ENCODE data around the gene MAP1B.

Gene MAP1B

DNA sequence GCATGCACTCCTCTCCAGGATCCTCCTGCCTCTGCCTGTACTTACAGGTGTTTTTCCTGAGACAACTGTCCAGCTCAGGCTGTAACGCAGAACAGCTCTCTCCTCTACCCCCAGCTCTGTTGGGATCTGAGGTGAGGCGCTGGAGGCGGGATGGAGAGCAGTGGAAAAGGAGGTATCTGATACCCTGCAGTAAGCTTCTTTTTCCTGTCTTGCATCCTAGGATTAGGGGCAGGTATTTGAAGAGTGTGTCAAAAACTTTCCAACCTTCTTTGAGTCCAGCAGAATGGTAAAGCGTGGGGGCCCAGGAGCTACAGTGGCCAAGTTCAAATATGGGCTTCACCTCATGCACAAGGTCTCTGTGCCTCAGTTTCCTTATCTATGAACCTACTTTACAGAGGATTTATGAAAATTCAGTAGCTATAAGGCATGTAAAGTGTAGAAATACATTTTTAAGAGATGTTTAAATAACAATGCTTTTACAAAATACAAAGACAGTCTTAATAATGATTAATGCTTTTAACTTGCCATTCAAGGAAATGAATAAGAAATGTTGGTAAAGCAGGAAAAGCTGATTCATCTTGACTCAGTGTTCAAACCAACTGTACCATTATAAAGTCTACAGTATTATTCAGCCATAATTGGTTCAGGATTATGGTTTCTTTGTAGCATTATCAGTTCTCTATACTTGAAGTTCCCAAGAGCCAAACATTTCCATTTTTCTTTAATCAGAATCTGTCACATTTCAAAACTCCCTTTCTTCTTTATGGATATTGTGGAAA lies 26.1 kb downstream of the MAP1B start:
- Histone ChIP-seq H3K9ac (no peak overlapping the region), H3K79me2 (ENCODE audit: insufficient read depth, low read depth) (no peaks in the 10 kb centered on the region), H3K4me1 (ENCODE audit: low read depth, poor library complexity, severe bottlenecking) (peaks cover under 1% of the 10 kb centered on the region), H3K27ac (no peak overlapping the region), H3K4me3 (IDR thresholded peaks at IDR 0.05; ENCODE audit: insufficient read depth, low read depth, low read length) (no peak overlapping the region), H2AFZ (ENCODE audit: low read depth) (no peak overlapping the region), H3K27me3 (ENCODE audit: insufficient read depth, low read depth) (no peaks in the 10 kb centered on the region), H3K36me3 (ENCODE audit: insufficient read depth) (no peaks in the 10 kb centered on the region), H4K20me1 (ENCODE audit: insufficient read depth) (no peaks in the 10 kb centered on the region), H3K4me2 (no peak overlapping the region)
- TF ChIP-seq, protein P1, sequence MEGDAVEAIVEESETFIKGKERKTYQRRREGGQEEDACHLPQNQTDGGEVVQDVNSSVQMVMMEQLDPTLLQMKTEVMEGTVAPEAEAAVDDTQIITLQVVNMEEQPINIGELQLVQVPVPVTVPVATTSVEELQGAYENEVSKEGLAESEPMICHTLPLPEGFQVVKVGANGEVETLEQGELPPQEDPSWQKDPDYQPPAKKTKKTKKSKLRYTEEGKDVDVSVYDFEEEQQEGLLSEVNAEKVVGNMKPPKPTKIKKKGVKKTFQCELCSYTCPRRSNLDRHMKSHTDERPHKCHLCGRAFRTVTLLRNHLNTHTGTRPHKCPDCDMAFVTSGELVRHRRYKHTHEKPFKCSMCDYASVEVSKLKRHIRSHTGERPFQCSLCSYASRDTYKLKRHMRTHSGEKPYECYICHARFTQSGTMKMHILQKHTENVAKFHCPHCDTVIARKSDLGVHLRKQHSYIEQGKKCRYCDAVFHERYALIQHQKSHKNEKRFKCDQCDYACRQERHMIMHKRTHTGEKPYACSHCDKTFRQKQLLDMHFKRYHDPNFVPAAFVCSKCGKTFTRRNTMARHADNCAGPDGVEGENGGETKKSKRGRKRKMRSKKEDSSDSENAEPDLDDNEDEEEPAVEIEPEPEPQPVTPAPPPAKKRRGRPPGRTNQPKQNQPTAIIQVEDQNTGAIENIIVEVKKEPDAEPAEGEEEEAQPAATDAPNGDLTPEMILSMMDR (conservative IDR thresholded peaks at IDR 0.05; ENCODE audit: low read depth, low read length): no peak

DNA sequence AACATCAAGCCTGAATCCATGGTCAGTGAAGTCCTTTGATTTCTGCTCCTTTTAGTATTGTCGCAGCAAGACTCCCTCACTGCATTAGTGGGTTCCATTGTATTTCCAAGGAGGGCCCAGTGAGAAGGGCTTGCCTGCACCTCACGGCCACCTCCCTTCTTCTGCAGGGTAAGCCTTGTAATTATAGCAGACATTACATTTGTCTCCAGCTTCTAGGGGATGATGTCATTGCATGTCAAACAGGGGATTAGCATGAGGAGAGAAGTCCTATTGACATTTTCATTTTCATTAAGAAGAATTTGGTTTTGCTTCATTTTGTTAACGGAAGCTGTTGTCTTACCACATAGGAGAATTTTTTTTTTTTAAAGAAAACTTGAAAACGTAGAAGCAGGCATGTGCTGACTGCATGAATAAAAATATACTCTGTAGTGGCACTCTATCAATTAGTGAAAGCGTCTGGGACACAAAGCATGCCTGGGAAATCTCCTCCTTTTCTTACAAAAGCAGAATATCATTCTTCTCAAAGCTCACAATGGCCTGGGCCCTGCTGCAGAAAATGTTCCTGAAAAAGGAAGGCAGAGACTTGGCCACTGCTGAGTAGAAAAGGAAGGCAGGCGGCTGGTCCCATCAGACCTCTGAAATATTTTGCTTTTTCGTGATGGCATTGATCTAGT lies 27.1 kb downstream of the MAP1B start:
- no peak overlapping the region for H3K27ac ChIP-seq
- TF ChIP-seq, protein P1 (conservative IDR thresholded peaks at IDR 0.05; ENCODE audit: low read depth, low read length): no peak
- H3K27me3 ChIP-seq (ENCODE audit: insufficient read depth, low read depth): no peaks in the 10 kb centered on the region; the same call in 1 of the 2 replicates
- no peaks in the 10 kb centered on the region for H4K20me1 ChIP-seq (ENCODE audit: insufficient read depth)
- no peaks in the 10 kb centered on the region for H3K79me2 ChIP-seq (ENCODE audit: insufficient read depth, low read depth)
- no peak overlapping the region for H3K4me3 ChIP-seq (IDR thresholded peaks at IDR 0.05; ENCODE audit: insufficient read depth, low read depth, low read length)
- H3K36me3 ChIP-seq (ENCODE audit: insufficient read depth): no peaks in the 10 kb centered on the region
- H2AFZ ChIP-seq (ENCODE audit: low read depth): no peak overlapping the region
- peaks cover 11% of the 10 kb centered on the region for H3K4me1 ChIP-seq (ENCODE audit: low read depth, poor library complexity, severe bottlenecking)
- H3K9ac ChIP-seq: no peak overlapping the region
- no peak overlapping the region for H3K4me2 ChIP-seq

DNA sequence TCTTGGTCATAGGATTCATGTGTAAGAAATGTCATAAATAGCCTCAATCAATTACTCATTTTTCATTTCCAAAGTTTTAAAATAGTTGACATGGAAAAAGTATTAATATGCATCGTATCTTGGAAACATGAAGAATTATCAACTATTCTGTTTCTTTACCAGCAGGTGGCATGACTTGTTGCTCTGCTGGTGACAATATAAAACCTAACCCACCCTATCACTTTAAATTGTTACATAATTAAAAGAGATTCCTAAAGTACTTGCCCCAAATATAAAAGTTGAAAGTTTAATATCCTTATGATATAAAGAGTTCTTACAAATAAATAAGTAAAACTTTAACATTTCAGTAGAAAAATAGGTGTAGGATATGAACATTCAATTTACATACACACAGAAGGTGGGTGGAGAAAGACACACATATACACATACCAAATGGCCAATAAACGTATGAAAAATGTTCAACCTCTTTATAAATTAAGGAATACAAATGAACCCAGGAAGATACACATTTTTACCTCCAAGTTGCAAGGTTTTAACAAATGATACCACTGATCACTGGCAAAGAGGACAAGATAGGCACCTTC lies 30.6 kb downstream of the MAP1B start:
- Histone ChIP-seq H3K9ac (no peak overlapping the region), H3K79me2 (ENCODE audit: insufficient read depth, low read depth) (no peaks in the 10 kb centered on the region), H3K27ac (no peak overlapping the region), H3K36me3 (ENCODE audit: insufficient read depth) (no peaks in the 10 kb centered on the region), H3K4me2 (no peak overlapping the region), H4K20me1 (ENCODE audit: insufficient read depth) (no peaks in the 10 kb centered on the region), H3K4me3 (IDR thresholded peaks at IDR 0.05; ENCODE audit: insufficient read depth, low read depth, low read length) (no peak overlapping the region), H3K27me3 (ENCODE audit: insufficient read depth, low read depth) (no peaks in the 10 kb centered on the region; the same call in 1 of the 2 replicates), H2AFZ (ENCODE audit: low read depth) (no peak overlapping the region), H3K4me1 (ENCODE audit: low read depth, poor library complexity, severe bottlenecking) (peaks cover 12% of the 10 kb centered on the region)
- TF ChIP-seq, protein P1 (conservative IDR thresholded peaks at IDR 0.05; ENCODE audit: low read depth, low read length): peak; percentile 82

DNA sequence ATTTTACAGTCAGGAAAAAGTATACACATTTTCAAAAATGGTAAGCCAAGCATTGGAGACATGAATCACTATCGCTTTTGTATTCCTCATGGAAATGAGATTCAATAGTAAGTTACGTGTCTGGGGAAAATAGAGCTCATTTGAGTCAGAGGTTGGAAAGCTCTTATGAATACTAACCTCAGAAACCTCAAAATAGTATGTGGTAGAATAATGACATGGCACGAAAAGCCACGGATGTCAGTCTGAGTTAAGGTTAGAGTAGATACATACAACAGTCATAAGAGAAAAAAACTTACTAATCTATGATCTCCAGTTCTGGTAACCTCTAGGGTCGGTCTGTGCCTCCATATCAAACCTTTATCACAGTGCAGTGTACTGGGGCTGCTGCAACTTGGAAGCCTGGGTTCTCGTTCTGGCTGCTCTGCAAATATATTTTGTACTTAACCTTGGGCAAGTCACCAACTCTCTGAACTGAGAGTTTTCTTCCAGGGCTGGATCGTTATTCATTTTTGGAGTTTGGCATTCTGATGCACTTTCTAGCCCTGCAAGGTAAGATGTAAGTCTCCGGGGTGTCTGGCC lies 31.8 kb downstream of the MAP1B start:
- Histone ChIP-seq H3K36me3 (ENCODE audit: insufficient read depth) (no peaks in the 10 kb centered on the region), H3K9ac (no peak overlapping the region), H3K4me1 (ENCODE audit: low read depth, poor library complexity, severe bottlenecking) (peaks cover 12% of the 10 kb centered on the region), H3K4me2 (peak overlapping the region; percentile 26; the same call in 1 of the 2 replicates), H4K20me1 (ENCODE audit: insufficient read depth) (no peaks in the 10 kb centered on the region), H3K4me3 (IDR thresholded peaks at IDR 0.05; ENCODE audit: insufficient read depth, low read depth, low read length) (no peak overlapping the region), H2AFZ (ENCODE audit: low read depth) (no peak overlapping the region), H3K27ac (no peak overlapping the region), H3K79me2 (ENCODE audit: insufficient read depth, low read depth) (no peaks in the 10 kb centered on the region), H3K27me3 (ENCODE audit: insufficient read depth, low read depth) (no peaks in the 10 kb centered on the region; the same call in 1 of the 2 replicates)
- TF ChIP-seq, protein P1 (conservative IDR thresholded peaks at IDR 0.05; ENCODE audit: low read depth, low read length): no peak
